HEK293 (cell line): ENCODE results near the gene LRRC53.

Source experiments
- CTCF ChIA-PET: fragments of 350-600 bp; formaldehyde crosslinking; extraction: SDS; loops from one replicate; lab custom pipeline; 2021; ENCODE audit warnings: antibody characterized with exemption; lab: Yijun Ruan, JAX
- POLR2A ChIA-PET: fragments of 300-600 bp; formaldehyde crosslinking; extraction: SDS; loops from one replicate; lab custom pipeline; 2020; ENCODE audit warnings: antibody characterized with exemption, inconsistent platforms; lab: Yijun Ruan, JAX
- H3K27ac ChIP-seq: fragments of 200-500 bp; sonication (Bioruptor generic); 2 replicates; pipeline ENCODE4 v1.5.1; 2014; ENCODE audit warnings: low read depth, low read length, control low read depth, inconsistent platforms; ENCODE audit errors: extremely low read depth
- H3K36me3 ChIP-seq, 2 experiments: fragments of 200-500 bp in 1 of 2; sonication (Bioruptor generic) in 1 of 2; 1 replicate in 1 of 2; 2 replicates in 1 of 2; pipeline ENCODE4 v1.5.1; 2014 to 2017; ENCODE audit warnings: inconsistent platforms in 2 of 2, low read length in 2 of 2; ENCODE audit not compliant: control insufficient read depth in 2 of 2, insufficient read depth in 1 of 2
- H3K4me1 ChIP-seq: fragments of 200-500 bp; sonication (Bioruptor generic); 2 replicates; pipeline ENCODE4 v1.5.1; 2014; ENCODE audit warnings: mild to moderate bottlenecking, low read length, inconsistent platforms; ENCODE audit not compliant: control insufficient read depth, insufficient read depth
- H3K4me3 ChIP-seq: 2 replicates; pipeline ENCODE4 v1.5.1; 2011; ENCODE audit warnings: low read depth, mild to moderate bottlenecking, control low read depth, low read length, moderate library complexity
- H3K9me3 ChIP-seq: fragments of 200-500 bp; sonication (Bioruptor generic); 2 replicates; pipeline ENCODE4 v1.5.1; 2014; ENCODE audit warnings: low read depth, low read length, inconsistent platforms; ENCODE audit not compliant: control insufficient read depth, insufficient read depth
- CTCF ChIP-seq: fragments of 450-650 bp; formaldehyde crosslinking; IDR thresholded peaks from 2 replicates; pipeline ENCODE4 v1.5.1; 2016; ENCODE audit warnings: missing biosample characterization, missing genetic modification characterization
- GLIS2 ChIP-seq: fragments of 450-650 bp; formaldehyde crosslinking; IDR thresholded peaks from 2 replicates; pipeline ENCODE4 v1.5.1; 2016; ENCODE audit warnings: missing biosample characterization, missing genetic modification characterization
- PATZ1 ChIP-seq: fragments of 450-650 bp; formaldehyde crosslinking; IDR thresholded peaks from 2 replicates; pipeline ENCODE4 v1.5.1; 2016; ENCODE audit warnings: missing biosample characterization, missing genetic modification characterization
- PRDM4 ChIP-seq: fragments of 450-650 bp; formaldehyde crosslinking; IDR thresholded peaks from 2 replicates; pipeline ENCODE4 v1.5.1; 2017; ENCODE audit warnings: missing biosample characterization, missing genetic modification characterization
- REST ChIP-seq: fragments of 450-650 bp; formaldehyde crosslinking; IDR thresholded peaks from 2 replicates; pipeline ENCODE4 v1.5.1; 2016; ENCODE audit warnings: missing biosample characterization, missing genetic modification characterization
- SCRT2 ChIP-seq: fragments of 450-650 bp; formaldehyde crosslinking; IDR thresholded peaks from 2 replicates; pipeline ENCODE4 v1.5.1; 2016; ENCODE audit warnings: missing biosample characterization, missing genetic modification characterization
- ZBTB44 ChIP-seq: fragments of 450-650 bp; IDR thresholded peaks from 2 replicates; pipeline ENCODE4 v1.5.1; 2018; ENCODE audit warnings: missing biosample characterization, mild to moderate bottlenecking, missing genetic modification characterization
- ZBTB48 ChIP-seq: fragments of 450-650 bp; formaldehyde crosslinking; IDR thresholded peaks from 2 replicates; pipeline ENCODE4 v1.5.1; 2016; ENCODE audit warnings: missing biosample characterization, missing genetic modification characterization
- ZNF155 ChIP-seq: fragments of 450-650 bp; formaldehyde crosslinking; IDR thresholded peaks from 2 replicates; pipeline ENCODE4 v1.5.1; 2016; ENCODE audit warnings: missing biosample characterization, missing genetic modification characterization
- ZNF398 ChIP-seq: fragments of 450-650 bp; formaldehyde crosslinking; IDR thresholded peaks from 2 replicates; pipeline ENCODE4 v1.5.1; 2017; ENCODE audit warnings: missing biosample characterization, missing genetic modification characterization
- ZNF473 ChIP-seq: fragments of 450-650 bp; formaldehyde crosslinking; IDR thresholded peaks from 2 replicates; pipeline ENCODE4 v1.5.1; 2017; ENCODE audit warnings: missing biosample characterization, missing genetic modification characterization
- ZNF510 ChIP-seq: fragments of 450-650 bp; formaldehyde crosslinking; IDR thresholded peaks from 2 replicates; pipeline ENCODE4 v1.5.1; 2018; ENCODE audit warnings: mild to moderate bottlenecking, missing genetic modification characterization, missing biosample characterization; ENCODE audit not compliant: insufficient replicate concordance
- ZNF561 ChIP-seq: fragments of 450-650 bp; IDR thresholded peaks from 2 replicates; pipeline ENCODE4 v1.5.1; 2018; ENCODE audit warnings: missing biosample characterization, missing genetic modification characterization, borderline replicate concordance
- ZNF654 ChIP-seq: fragments of 450-650 bp; formaldehyde crosslinking; IDR thresholded peaks from 2 replicates; pipeline ENCODE4 v1.5.1; 2016; ENCODE audit warnings: low read depth, missing biosample characterization, missing genetic modification characterization
- ZNF777 ChIP-seq: fragments of 450-650 bp; formaldehyde crosslinking; IDR thresholded peaks from 2 replicates; pipeline ENCODE4 v1.5.1; 2017; ENCODE audit warnings: missing biosample characterization, missing genetic modification characterization, borderline replicate concordance

LRRC53 gene

GRCh38 chr1:74531796-74532195 is 19.4 kb upstream of the LRRC53 start:
- no peak for TF ChIP-seq PRDM4 (tag by site-specific recombination)
- no peak for TF ChIP-seq CTCF (tag by site-specific recombination)
- no peak for TF ChIP-seq SCRT2
- no peak for TF ChIP-seq REST (tag by site-specific recombination)
- no peak for TF ChIP-seq ZNF398 (tag by site-specific recombination)
- TF ChIP-seq GLIS2 (tag by site-specific recombination), result no peak
- TF ChIP-seq ZNF473 (tag by site-specific recombination), result no peak
- no peak for TF ChIP-seq ZNF654 (tag by site-specific recombination)
- TF ChIP-seq ZBTB48 (tag by site-specific recombination), result no peak
- TF ChIP-seq ZNF155 (tag by site-specific recombination), result no peak
- no peak for TF ChIP-seq ZBTB44 (tag by site-specific recombination)
- no peak for TF ChIP-seq ZNF777 (tag by site-specific recombination)
- TF ChIP-seq ZNF561 (tag by site-specific recombination), result no peak
- Histone ChIP-seq H3K36me3 (no peaks in the 10 kb centered on the region), H3K9me3 (no peaks in the 10 kb centered on the region), H3K27ac (no peak overlapping the region), H3K4me3 (no peak overlapping the region), H3K4me1 (no peaks in the 10 kb centered on the region)
- ChIA-PET CTCF (no interaction called here), POLR2A (no interaction called here)

- H3K4me3 ChIP-seq, result no peak overlapping the region
- H3K27ac ChIP-seq, result no peak overlapping the region
- H3K4me1 ChIP-seq, result no peaks in the 10 kb centered on the region
- no peaks in the 10 kb centered on the region for H3K36me3 ChIP-seq
- POLR2A ChIA-PET, result no interaction called here
- TF ChIP-seq PATZ1 (tag by site-specific recombination), result no peak
- no peak for TF ChIP-seq ZNF510 (tag by site-specific recombination)
- no peaks in the 10 kb centered on the region for H3K9me3 ChIP-seq
- CTCF ChIA-PET, result no interaction called here
Measured at GRCh38 chr1:74530892-74531291, 18.5 kb upstream of the LRRC53 start.
